HT1080 (cell line): ENCODE results near the gene OR7G1. TPM values are rescaled to one million over a fixed set of nuclear protein-coding genes. Genes with fewer than 3 reads are reported as not detected.

Experiments
- DNase-seq: peaks from one replicate; pipeline ENCODE4 v3.0.0-alpha.2; 2015; ENCODE audit warnings: low read depth
- polyA plus RNA-seq, 2 experiments: library from polyadenylated mRNA; depleted of rRNA; stranded (reverse); fragments of >200 nt; gene quantifications; 2 replicates each; pipeline ENCODE4 v1.2.3, GENCODE V29; 2015
- total RNA-seq: library from RNA; depleted of rRNA; stranded (reverse); fragments of >200 nt; shearing (Covaris generic); gene quantifications from 2 replicates; pipeline ENCODE4 v1.2.3, GENCODE V29; 2014; rRNA removed

OR7G1 gene, protein sequence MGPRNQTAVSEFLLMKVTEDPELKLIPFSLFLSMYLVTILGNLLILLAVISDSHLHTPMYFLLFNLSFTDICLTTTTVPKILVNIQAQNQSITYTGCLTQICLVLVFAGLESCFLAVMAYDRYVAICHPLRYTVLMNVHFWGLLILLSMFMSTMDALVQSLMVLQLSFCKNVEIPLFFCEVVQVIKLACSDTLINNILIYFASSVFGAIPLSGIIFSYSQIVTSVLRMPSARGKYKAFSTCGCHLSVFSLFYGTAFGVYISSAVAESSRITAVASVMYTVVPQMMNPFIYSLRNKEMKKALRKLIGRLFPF
- not detected in 2 replicates for total RNA-seq
- polyA plus RNA-seq (2015; cell fraction: cytosol; rRNA removed) = not detected in 2 replicates
- polyA plus RNA-seq (2015; cell fraction: nucleus; rRNA removed) = not detected in 2 replicates

DNA sequence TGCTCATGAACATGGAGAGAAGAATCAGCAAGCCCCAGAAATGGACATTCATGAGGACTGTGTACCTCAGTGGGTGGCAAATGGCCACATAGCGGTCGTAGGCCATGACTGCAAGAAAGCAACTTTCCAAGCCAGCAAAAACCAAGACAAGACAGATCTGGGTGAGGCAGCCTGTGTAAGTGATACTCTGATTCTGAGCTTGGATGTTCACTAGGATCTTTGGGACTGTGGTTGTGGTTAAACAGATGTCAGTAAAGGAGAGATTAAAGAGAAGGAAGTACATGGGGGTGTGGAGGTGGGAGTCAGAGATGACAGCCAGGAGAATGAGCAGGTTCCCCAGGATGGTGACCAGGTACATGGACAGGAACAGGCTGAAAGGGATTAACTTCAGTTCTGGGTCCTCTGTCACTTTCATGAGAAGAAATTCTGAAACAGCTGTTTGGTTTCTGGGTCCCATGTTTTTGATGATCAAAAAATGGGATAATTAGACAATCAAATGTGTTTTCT lies at the start of gene OR7G1:
Gene OR7G1, minus strand, starts transcription at position 457 of the 507 bp plus-strand sequence. Its CDS starts 0 bp downstream, at position 457.
- DNase-seq = no peak

DNA sequence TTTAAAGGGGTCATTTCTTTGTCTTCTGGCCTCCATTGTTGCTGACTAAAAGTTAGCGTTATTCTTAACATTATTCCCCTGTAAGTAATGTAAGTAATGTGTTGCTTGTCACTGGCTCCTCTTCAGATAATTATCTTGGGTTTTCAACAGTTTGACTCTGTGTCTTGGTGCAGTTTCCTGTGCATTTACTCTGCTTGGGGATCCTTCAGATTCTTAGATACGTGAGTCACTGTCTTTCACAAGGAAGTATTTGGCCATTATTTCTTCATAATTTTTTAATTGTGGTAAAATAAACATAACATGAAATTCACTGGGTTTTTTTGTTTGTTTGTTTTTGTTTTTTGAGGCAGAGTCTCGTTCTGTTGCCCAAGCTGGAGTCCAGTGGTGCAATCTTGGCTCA lies 49.7 kb upstream of the OR7G1 start:
- DNase-seq = no peak

DNA sequence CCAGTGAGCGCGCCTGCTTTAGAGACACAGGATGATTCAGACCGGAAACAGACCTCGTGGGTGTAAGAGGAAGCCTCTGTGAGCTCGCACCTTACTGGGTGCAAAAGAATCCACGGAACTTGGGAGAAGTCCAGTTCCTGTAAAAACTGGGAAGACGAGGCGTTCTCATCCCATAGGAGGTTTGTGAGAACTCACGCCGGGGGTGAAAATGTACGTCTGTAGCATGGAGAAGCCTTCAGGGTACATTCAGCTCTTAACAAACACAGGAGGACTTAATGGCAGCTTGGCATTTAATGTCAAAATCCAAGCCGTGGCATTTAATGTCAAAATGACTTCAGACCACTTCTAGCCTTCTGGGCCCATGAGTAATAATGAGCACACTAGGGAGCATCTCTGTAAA lies 45.9 kb upstream of the OR7G1 start:
- no peak for DNase-seq

DNA sequence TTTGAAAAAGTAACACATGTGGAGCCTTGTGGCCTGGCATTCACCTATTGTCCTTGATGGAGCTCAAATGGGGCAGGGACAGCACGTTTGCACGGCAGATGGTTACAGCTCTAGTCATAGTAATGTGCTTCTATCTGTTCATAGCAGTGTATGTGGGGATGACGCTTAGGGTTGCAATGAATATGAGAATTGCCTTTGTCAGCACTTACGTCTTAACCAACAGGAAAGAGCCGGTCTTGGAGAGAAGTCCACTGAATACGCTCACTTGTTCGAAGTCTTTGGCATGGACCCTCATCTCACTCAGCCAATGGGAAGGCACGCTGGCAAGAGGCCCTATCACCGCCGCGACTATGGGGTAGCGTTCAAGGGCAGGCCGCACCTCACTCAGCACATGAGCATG lies 44.3 kb upstream of the OR7G1 start:
- DNase-seq = no peak

DNA sequence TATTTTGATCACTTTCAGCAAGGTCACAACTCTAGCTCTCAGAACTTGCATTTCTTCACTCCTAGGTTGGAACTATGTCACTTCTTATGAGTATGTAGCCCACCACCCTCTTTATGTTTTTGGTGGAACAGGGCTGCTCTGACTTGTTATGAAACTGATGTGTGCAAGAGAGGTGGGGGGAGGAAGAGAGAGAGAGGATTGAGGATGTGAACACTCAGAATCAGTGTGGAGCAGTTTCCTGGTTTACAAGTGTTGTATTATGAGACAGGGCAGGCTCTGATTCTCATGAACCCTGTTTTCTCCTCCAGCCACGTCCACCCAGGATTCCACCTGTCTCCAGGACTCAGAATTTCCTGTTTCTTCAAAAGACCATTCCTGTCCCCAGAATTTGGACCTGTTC lies 40.7 kb upstream of the OR7G1 start:
- DNase-seq = no peak

DNA sequence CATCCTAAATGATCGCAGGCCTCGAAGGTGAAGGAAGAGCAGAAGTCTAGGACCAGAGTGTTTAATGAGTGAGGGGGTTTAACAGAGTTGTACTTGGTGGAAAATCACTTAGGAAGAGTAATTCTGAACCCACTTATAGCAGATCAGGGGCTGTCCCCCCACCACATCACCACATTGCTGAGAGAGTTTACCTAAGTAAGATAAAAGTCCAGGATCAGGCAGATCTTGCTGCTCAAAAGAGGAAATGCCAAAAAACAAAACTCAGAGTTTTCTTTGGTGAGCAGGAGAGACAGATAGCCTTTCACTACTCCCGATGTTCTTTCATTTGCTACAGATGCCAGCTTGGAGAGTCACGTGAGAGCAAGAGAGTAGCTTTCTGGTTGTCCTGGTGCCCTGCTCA lies 40.0 kb upstream of the OR7G1 start:
- DNase-seq = no peak

DNA sequence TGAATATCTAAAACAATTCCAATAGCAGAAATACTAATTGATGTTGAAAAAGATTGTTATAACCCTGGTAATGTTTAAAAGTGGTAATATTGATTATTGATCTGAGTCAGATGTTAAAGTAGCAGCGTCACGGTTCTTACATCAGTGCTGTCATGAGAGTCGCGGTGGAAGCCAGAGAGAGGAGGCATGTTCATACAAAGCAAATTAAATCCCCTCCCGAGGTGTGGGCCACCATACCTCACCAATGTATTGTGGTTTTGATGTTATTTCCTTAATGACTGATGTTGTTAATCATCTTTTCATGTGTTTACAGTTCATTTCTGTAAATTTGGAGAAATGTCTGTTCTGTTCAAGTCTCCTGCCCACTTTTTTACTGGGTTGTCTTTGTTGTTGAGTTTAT lies 35.8 kb upstream of the OR7G1 start:
- DNase-seq = no peak

DNA sequence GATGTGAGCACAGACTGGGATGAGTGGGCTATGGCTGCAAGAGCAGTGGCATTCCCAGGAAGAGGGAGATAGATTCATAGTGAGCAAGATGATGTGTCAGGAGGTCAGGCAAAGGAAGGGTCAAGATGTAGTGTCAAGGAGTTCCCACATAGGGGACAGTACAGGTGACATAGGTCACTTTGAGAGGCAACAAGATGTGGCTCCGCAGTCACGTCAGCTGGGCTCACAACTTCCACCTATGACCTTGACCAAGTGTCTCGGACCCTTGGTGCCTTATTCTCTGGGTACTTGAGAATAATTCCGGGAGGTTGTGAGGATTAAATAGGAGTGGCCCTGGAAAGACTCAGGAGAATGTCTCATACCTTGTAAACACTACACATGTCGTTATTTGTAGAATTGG lies 35.1 kb upstream of the OR7G1 start:
- DNase-seq = no peak

DNA sequence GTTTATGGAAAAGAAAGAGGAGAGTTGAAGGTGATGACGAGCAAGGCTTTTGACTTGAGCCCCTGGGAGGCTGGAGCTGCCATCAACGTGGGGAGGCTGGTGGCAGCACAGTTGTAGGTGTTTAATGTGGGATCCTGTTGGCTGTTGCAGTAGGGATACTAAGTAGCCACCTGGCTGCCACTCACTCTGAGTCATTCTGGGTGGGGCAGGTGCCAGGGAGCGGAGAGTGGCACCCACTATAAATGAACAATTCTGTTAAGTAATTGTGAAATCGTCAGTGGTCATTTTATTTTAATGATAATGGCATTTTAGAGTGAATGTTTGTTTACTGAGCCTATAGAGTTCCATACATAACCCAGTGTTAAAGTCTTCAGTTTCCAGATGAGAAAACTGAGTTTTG lies 34.4 kb upstream of the OR7G1 start:
- DNase-seq = no peak

DNA sequence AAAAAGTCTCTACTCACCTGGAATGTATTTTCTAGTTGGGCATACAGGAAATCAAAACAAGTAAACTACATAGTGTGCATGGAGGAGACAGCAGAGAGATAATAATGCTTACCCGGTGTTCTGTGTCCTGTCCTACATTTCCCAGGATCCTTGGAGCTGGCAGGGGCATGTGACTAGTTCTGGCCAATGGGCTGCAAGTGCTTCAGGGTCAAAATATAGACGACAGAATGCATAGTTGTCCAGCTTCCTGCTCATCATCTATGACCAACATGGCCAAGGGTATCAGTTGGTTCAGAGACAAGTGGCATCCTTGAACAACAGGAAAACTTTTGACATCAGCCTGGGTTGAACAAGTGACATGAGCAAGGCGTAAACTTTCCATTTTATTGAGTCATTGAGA lies 33.1 kb upstream of the OR7G1 start:
- DNase-seq = no peak

DNA sequence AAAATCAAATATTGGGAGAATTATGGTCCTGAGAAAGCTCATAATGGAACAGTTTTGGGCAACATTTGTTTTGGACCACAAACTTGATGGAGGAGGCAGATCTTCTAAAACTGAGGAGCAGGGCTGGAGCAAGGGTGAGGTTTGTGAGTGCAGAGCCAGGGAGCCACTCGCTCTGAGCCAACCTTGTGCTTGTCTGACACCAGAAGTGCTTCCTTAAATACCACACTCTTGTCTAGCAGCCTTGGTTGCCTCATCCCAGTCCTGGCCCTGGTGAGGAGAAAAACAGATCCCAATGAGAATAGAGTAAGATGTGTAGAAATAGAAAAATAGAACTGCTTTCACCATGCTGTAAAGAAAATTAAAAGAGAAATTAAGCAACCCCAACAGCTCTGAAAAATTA lies 31.3 kb upstream of the OR7G1 start:
- no peak for DNase-seq

DNA sequence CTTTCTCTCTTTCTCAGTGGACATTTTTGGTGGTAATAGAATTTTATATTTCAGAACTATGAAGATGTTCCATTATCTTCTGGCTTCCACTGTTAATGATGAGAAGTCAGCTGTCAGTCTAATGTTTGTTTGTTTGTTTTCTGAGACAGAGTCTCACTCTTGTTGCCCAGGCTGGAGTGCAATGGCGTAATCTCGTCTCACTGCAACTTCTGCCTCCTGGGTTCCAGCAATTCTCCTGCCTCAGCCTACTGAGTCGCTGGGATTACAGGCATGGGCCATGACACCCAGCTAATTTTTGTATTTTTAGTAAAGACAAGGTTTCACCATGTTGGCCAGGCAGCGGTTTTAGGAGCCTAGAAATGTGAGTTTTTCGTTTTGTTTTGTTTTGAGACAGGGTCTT lies 29.4 kb upstream of the OR7G1 start:
- no peak for DNase-seq

DNA sequence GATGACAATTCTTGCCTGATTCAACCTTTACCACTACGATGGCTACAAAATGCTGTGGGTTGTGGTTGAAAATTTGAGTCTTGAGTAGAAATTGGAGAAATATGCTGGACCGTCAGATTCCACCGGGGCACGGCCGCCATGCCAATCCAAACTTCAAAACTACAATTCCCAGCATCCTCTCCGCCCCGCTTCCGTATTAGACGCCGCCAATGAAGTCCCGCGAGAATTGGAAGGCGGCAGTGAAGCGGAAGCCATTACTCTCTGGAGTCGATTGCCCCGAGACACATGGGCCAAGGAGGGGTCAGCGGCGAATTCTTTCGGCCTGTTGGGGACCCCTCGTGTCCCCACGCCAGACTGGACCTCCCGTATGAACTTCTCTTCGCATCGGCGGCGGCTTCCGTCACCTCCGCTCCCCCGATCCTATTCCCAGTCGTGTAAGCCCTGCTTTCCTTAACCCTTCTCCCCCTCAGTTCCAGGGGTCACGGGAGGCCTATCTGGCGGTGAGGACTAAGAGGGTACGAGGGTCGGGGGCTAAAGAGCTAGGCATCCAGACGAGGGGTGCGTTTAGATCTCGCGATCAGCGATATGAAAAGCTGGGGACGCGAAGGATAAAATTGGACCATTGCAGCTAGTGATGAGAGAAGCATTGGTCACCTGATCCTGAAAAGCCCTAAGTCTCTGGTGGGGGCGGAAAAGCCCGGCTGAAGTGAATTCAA lies 24.8 kb upstream of the OR7G1 start, which contains the start of gene ZNF317:
Gene ZNF317, plus strand, starts transcription at position 239 of the 716 bp plus-strand sequence. CDS start 15,620 bp downstream, outside the sequence.
- peak; percentile 82 for DNase-seq

DNA sequence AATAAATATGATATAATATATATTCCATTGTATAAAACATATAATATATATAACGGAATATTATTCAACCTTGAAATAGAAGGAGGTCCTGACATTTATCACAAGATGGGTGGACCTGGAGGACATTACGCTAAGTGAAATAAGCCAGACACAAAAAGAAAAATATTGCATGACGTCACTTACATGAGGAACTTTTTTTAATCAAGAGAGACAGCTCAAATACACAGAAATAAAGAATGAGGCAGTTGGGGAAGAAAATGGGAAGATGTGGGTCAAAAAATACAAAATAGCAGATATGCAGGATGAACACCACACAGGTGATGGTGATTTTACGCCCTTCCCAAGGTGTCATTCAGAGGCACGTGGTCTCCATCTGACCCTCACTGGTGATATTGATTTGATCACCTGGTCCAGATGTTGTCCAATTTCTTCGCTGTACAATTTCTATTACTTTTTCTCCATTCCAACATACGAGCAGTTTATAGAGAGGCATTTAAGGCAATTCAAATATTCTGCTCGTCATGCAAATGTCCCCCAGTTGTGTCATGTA lies 24.1 kb upstream of the OR7G1 start:
- peak; percentile 15 for DNase-seq

DNA sequence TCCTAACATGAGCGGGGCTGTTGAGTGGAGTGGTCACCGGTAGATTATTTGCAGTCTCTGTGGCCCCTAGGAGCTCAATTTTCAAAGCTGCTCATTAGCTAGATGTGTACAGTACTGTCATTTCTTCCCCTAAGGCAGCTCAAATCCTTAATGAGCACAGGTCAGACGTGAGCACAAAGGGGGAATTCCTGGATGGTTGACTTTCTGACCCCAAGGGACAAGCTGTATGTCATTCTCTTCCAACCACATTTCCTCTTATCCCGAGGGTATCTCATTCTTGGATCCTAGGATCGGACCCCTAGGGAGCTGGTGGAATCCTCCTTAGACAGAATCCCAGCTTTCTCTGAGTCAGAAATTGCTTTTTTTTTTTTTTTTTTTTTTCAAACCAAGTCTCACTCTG lies 16.9 kb upstream of the OR7G1 start:
- no peak for DNase-seq

DNA sequence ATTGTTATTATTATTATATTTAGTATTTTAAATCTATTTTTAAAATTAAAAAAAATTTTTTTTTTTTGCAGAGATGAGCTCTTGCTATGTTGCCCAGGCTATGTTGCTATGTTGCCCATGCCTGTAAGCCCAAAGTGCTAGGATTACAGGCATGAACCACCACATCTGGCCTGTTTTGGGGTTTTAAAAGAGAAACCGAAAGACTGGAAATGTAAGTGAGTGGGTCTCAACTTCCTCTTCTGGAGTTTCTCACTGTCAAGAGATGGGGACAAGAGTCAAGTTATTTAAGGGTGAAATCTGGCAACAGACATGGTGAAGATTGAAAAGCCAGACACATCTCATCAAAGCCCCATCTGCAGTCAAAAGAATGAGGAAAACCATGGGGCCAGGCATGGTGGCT lies 15.4 kb upstream of the OR7G1 start:
- DNase-seq = no peak

DNA sequence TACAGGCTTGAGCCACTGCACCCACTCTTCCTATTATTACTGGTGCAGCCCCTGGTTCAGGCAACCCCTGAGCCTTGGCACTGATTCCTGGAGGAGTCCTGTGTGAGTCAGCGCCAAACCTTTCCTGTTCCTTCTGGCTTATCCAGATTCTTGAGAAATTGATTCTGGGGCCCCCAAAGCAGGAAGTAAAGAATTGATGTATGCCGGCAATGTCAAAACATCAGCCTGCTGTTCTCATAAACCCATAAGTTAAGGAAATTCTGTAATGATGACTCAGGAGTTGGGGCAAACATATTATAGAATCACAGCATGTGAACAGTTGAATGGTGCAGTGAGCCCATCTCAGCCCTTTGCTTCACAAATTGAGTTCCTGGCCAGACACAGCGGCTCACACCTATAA lies 12.6 kb upstream of the OR7G1 start:
- DNase-seq = peak; percentile 84

DNA sequence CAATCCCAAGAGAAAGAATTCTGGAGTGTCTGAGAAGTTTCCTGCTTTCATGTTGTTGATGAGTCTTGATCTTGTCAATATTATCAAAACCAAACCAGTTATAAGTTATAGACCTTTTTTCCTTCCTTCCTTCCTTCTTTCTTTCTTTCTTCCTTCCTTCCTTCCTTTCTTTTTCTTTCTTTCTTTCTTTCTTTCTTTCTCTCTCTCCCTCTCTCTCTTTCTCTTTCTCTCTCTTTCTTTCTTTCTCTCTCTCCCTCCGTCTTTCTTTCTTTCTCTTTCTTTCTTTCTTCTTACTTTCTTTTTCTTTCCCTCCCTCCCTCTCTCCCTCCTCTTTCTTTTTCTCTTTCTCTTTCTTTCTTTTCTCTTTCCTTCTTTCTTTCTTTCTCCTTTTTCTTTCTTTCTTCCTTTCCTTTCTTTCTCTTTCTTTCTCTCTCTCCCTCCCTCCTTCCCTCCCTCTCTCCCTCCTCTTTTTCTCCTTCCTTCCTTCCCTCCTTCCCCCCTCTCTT lies 11.4 kb upstream of the OR7G1 start, which contains the start of gene OR7G3:
Gene OR7G3, minus strand, starts transcription at position 51 of the 506 bp plus-strand sequence. Its CDS starts 0 bp downstream, at position 51.
- no peak for DNase-seq

DNA sequence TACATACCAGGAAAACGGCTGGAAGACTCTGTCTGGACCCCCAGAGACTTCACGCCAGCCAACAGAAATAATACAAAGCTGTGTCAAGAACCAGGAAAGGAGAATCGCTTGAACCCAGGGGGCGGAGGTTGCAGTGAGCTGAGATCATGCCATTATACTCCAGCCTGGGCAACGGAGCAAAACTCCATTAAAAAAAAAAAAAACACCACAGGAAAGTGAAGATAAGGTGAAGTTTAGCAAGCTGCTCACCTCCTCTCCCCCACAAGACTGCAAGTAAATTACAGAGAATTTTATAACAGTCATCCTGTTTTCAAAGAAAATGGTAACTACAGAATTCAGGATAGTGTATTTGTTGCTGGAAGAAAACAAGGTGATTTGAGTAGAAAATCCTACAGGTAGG lies 984 bp upstream of the OR7G1 start:
- DNase-seq = no peak

DNA sequence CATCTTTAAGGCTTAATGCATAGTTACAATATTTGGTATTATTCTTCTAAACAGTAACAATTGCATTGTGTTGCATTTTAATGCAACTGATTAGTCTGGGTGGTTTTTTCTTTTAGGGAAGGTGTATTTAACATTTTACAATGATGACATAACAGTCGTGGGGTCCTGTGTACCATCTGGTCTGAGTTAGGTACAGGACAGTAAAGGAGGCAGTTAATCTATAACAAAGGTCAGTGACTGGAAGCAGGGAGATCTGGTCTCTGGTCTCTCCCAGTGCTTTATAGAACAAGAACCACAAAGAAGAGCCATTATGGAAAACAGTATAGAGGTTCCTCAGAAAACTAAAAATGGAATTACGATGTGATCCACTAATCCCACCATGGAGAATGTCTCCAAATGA lies 5.6 kb downstream of the OR7G1 start:
- no peak for DNase-seq

DNA sequence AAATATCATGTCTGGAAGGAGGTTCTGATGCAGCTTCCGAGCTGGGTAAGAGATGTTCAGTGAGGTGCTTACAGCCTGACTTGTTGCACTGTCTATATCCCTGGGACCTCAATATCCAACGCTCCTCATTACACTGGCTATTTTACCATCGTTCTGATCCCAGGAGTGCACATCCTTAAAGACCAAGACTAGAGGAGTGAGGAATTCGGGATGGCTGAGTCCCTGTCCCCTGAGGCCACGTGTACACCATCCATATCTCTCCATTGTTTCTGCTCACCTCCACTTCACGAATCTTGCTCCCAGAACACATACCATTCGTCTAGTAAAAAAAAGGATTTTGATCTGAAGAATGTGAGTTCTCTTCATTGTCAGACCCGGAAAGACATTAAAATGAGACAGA lies 8.2 kb downstream of the OR7G1 start, which contains the start of gene OR7G2:
Gene OR7G2, minus strand, starts transcription at position 101 of the 400 bp plus-strand sequence. CDS start 4,232 bp downstream, outside the sequence.
- no peak for DNase-seq

DNA sequence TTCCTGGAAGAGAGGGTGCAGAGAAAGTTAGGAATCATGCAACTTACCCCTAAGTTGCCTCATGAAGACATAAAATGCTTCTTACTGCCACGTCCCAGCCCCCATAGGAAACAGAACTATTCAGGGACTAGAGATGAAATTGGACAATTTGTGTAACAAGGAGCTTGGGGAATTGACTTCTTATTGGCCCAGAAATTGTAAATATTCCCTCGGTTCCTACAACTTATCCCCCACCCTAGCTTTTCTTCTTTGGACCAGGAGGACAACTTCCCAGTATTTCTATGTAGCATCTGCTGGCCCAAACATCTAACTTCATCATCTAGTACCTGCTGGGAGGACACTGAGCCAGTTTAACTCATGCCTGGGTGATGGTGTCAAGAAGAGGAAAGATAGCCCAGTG lies 28.8 kb downstream of the OR7G1 start, which contains the start of gene OR1M1:
Gene OR1M1, plus strand, starts transcription at position 301 of the 400 bp plus-strand sequence. CDS start 6,184 bp downstream, outside the sequence.
- no peak for DNase-seq
